Transverse colon (tissue), 4 donors: ENCODE measurements around the gene VPS51. TPM values are rescaled to one million over a fixed set of nuclear protein-coding genes. Genes with fewer than 3 reads are reported as not detected.
A peak's percentile ranks its signal among the peaks of the same experiment; 100 is the strongest.

Experiments used
- DNase-seq: peaks from one replicate; pipeline ENCODE4 v3.0.0-alpha.2; 2019
- H3K27ac ChIP-seq, 4 donors: fragments of 200-600 bp; sonication (generic); 2 replicates each; pipeline ENCODE4 v1.5.1; 2016 to 2018; ENCODE audit warnings: inconsistent platforms in 4 of 4
- H3K27me3 ChIP-seq: fragments of 200-600 bp; sonication (generic); 2 replicates; pipeline ENCODE4 v1.5.1; 2017; ENCODE audit warnings: inconsistent platforms
- H3K36me3 ChIP-seq, 4 donors: fragments of 200-600 bp; sonication (generic); 2 replicates each; pipeline ENCODE4 v1.5.1; 2017 to 2019; ENCODE audit warnings: inconsistent platforms in 4 of 4
- H3K4me1 ChIP-seq, 4 donors: fragments of 200-600 bp; sonication (generic); 2 replicates each; pipeline ENCODE4 v1.5.1; 2017 to 2020; ENCODE audit warnings: inconsistent platforms in 4 of 4
- H3K4me3 ChIP-seq, 4 donors: fragments of 200-600 bp; sonication (generic); 1 replicate in 1 of 4; 2 replicates in 3 of 4; pipeline versions ENCODE4 v1.5.1 to v1.6.1; 2017 to 2019; ENCODE audit warnings: inconsistent platforms in 4 of 4
- H3K9me3 ChIP-seq, 2 donors: fragments of 200-600 bp; sonication (generic); 2 replicates each; pipeline ENCODE4 v1.5.1; 2017 to 2019; ENCODE audit warnings: inconsistent platforms in 2 of 2
- CTCF ChIP-seq, 5 experiments: fragments of 200-600 bp in 3 of 5; fragments of 450-650 bp in 2 of 5; sonication (generic) in 3 of 5; IDR thresholded peaks; 1 replicate in 2 of 5; 2 replicates in 3 of 5; pipeline ENCODE4 v1.5.1; 2016 to 2017; ENCODE audit warnings: antibody characterized with exemption in 5 of 5, inconsistent platforms in 3 of 5, mild to moderate bottlenecking in 2 of 5, moderate library complexity in 1 of 5
- EP300 ChIP-seq: sonication (generic); formaldehyde crosslinking; IDR thresholded peaks from one replicate; pipeline ENCODE4 v1.6.1; 2017; ENCODE audit warnings: antibody characterized with exemption, low read depth
- POLR2A ChIP-seq: fragments of 450-650 bp; IDR thresholded peaks from one replicate; pipeline ENCODE4 v1.6.1; 2016; ENCODE audit warnings: antibody characterized with exemption, mild to moderate bottlenecking, moderate library complexity
- POLR2AphosphoS5 ChIP-seq, 3 donors: sonication (generic); formaldehyde crosslinking; IDR thresholded peaks; one replicate each; pipeline ENCODE4 v1.6.1; 2016; ENCODE audit warnings: antibody characterized with exemption in 3 of 3
- WGBS, 2 donors: methylation state at CpG; one replicate each; pipeline ENCODE4 v1.1.5; 2018; ENCODE audit warnings: low coverage in 1 of 2; 5-methylcytosine and 5-hydroxymethylcytosine counted together
- in situ Hi-C, 4 donors: fragments of 200-750 bp; cut with MboI; loops; one replicate each; pipeline versions ENCODE4 v1.15.0 to v1.15.1; 2017; ENCODE audit warnings: low sequenced_read_pairs in 3 of 4, low pct_ligation_motif_present in 1 of 4, low pct_unique_long_range_greater_than_20kb in 1 of 4
- intact Hi-C: fragments of 100-400 bp; cut with DNase I; formaldehyde crosslinking; loops from one replicate; pipeline ENCODE4 v1.15.1; 2023; ENCODE audit warnings: low total_unique reads
- total RNA-seq, 4 donors: library from RNA; depleted of rRNA; stranded (reverse); fragments of >200 nt; gene quantifications; one replicate each; pipeline ENCODE4 v1.1.0, GENCODE V29; 2016

The VPS51 gene
- total RNA-seq = 100 to 1,000 TPM; 252 to 560 (median 437) TPM

GRCh38 chr11:65095974-65096806 lies at the start of gene VPS51:
VPS51 (plus strand) TSS chr11:65096214; CDS start chr11:65096251, 37 bp downstream.
- Histone ChIP-seq H3K4me3 (peak within 1 kb of the TSS; percentile 71 to 86 (median 79)), H3K36me3 (peaks cover 0 to 9% (median 0%) of the 10 kb centered on the region in 4 donors), H3K27ac (peak within 1 kb of the TSS; percentile 90 to 95 (median 94)), H3K27me3 (no peaks in the 10 kb centered on the region), H3K4me1 (peaks cover 8 to 17% (median 14%) of the 10 kb centered on the region in 4 donors), H3K9me3 (no peaks in the 10 kb centered on the region)
- WGBS, 2 donors = 1% methylated on average over 33 of the region's 52 CpGs; no CpG with 5 or more reads in 1 of the 2 donors
- intact Hi-C loops (no loop called here), in situ Hi-C loops (no loop called here)
- TF ChIP-seq CTCF (IDR thresholded peaks at IDR 0.05) (peak in 1 of 5 experiments; percentile 20), POLR2A (peak; percentile 82), EP300 (no peak), POLR2AphosphoS5 (IDR thresholded peaks at IDR 0.05) (peak; percentile 61 to 93 (median 82))
- peak; percentile 92 for DNase-seq

- peaks cover 0 to 26% (median 10%) of the 10 kb centered on the region in 4 donors for H3K4me1 ChIP-seq
- DNase-seq = no peak
- in situ Hi-C loops = no loop called here
- H3K27me3 ChIP-seq = no peaks in the 10 kb centered on the region
- TF ChIP-seq POLR2AphosphoS5 (IDR thresholded peaks at IDR 0.05) (no peak), POLR2A (no peak), EP300 (no peak), CTCF (IDR thresholded peaks at IDR 0.05) (no peak)
- intact Hi-C loops = no loop called here
- peak overlapping the region; percentile 20 to 39 (median 34) for H3K27ac ChIP-seq
- H3K36me3 ChIP-seq = no peaks in the 10 kb centered on the region
- no peaks in the 10 kb centered on the region for H3K9me3 ChIP-seq
- H3K4me3 ChIP-seq = peak overlapping the region; percentile 16 to 52 (median 30)
- WGBS, 2 donors = 36 to 60% methylated on average over 2 to 52 of the region's 56 CpGs
Observed at GRCh38 chr11:65047581-65048422, 48.2 kb upstream of the VPS51 start.

- in situ Hi-C loops (no loop called here), intact Hi-C loops (no loop called here)
- Histone ChIP-seq H3K4me1 (peaks cover 0 to 13% (median 6%) of the 10 kb centered on the region in 4 donors), H3K27ac (no peak overlapping the region), H3K36me3 (no peaks in the 10 kb centered on the region), H3K4me3 (no peak overlapping the region), H3K9me3 (no peaks in the 10 kb centered on the region), H3K27me3 (no peaks in the 10 kb centered on the region)
- no peak for DNase-seq
- 52 to 76% methylated on average over 2 to 9 of the region's 9 CpGs for WGBS, 2 donors
- TF ChIP-seq POLR2A (no peak), EP300 (no peak), CTCF (IDR thresholded peaks at IDR 0.05) (no peak), POLR2AphosphoS5 (IDR thresholded peaks at IDR 0.05) (no peak)
Observed at GRCh38 chr11:65051398-65051858, 44.6 kb upstream of the VPS51 start.
